OCI-LY1 (cell line): ENCODE data around the gene RAB18.

Source experiments
- H2AFZ ChIP-seq: fragments of 200-600 bp; sonication (generic), shearing (Covaris generic); 2 replicates; pipeline ENCODE4 v1.6.0; 2014; ENCODE audit warnings: antibody characterized with exemption, mild to moderate bottlenecking, low read length
- H3F3A ChIP-seq: fragments of 200-600 bp; sonication (generic), shearing (Covaris generic); 2 replicates; pipeline ENCODE4 v1.6.0; 2014; ENCODE audit warnings: mild to moderate bottlenecking, antibody characterized with exemption, low read length, moderate library complexity; ENCODE audit not compliant: insufficient read depth
- H3K27ac ChIP-seq: fragments of 200-600 bp; sonication (generic); 2 replicates; pipeline ENCODE4 v1.5.1; 2014; ENCODE audit warnings: low read length, mixed run types, mild to moderate bottlenecking, low read depth; ENCODE audit not compliant: poor library complexity, severe bottlenecking
- H3K27me3 ChIP-seq: fragments of 200-600 bp; sonication (generic); 2 replicates; pipeline ENCODE4 v1.6.0; 2014; ENCODE audit warnings: antibody characterized with exemption, mild to moderate bottlenecking, low read length, moderate library complexity; ENCODE audit not compliant: insufficient read depth
- H3K36me3 ChIP-seq: fragments of 200-600 bp; sonication (generic); 2 replicates; pipeline ENCODE4 v1.6.1; 2014; ENCODE audit warnings: mild to moderate bottlenecking, antibody characterized with exemption, low read length, moderate library complexity, mixed read lengths; ENCODE audit not compliant: insufficient read depth
- H3K4me1 ChIP-seq: fragments of 200-600 bp; sonication (generic); 2 replicates; pipeline ENCODE4 v1.5.1; 2014; ENCODE audit warnings: mild to moderate bottlenecking, low read length, moderate library complexity; ENCODE audit not compliant: insufficient read depth, severe bottlenecking
- H3K4me2 ChIP-seq: fragments of 200-600 bp; sonication (generic), shearing (Covaris generic); 2 replicates; pipeline ENCODE4 v1.6.1; 2014; ENCODE audit warnings: low read length
- H3K4me3 ChIP-seq: fragments of 200-600 bp; sonication (generic); 2 replicates; pipeline ENCODE4 v1.5.1; 2014; ENCODE audit warnings: low read length, low read depth, mild to moderate bottlenecking, mixed read lengths; ENCODE audit not compliant: poor library complexity, severe bottlenecking
- H3K79me2 ChIP-seq: fragments of 200-600 bp; shearing (Covaris generic); 2 replicates; pipeline ENCODE4 v1.6.1; 2016; ENCODE audit warnings: mixed run types, low read length, mixed read lengths; ENCODE audit not compliant: insufficient read depth
- H3K9ac ChIP-seq: fragments of 200-600 bp; sonication (generic), shearing (Covaris generic); 2 replicates; pipeline ENCODE4 v1.6.1; 2014; ENCODE audit warnings: mild to moderate bottlenecking, low read length, mixed read lengths
- H3K9me2 ChIP-seq: fragments of 200-600 bp; sonication (generic), shearing (Covaris generic); 2 replicates; pipeline ENCODE4 v1.6.1; 2014; ENCODE audit warnings: low read depth, mild to moderate bottlenecking, low read length, mixed read lengths
- H3K9me3 ChIP-seq: fragments of 200-600 bp; shearing (Covaris generic); 2 replicates; pipeline ENCODE4 v1.6.1; 2014; ENCODE audit warnings: low read length, mixed read lengths
- H4K20me1 ChIP-seq: fragments of 200-600 bp; sonication (generic), shearing (Covaris generic); 2 replicates; pipeline ENCODE4 v1.6.0; 2016; ENCODE audit warnings: mild to moderate bottlenecking, low read length; ENCODE audit not compliant: insufficient read depth
- EZH2 ChIP-seq: fragments of 200-600 bp; sonication (generic), shearing (Covaris generic); IDR thresholded peaks from 2 replicates; pipeline ENCODE4 v1.8.0; 2017; ENCODE audit warnings: borderline replicate concordance, mixed run types, mild to moderate bottlenecking, antibody characterized with exemption, low read length, moderate library complexity, mixed read lengths
- TF ChIP-seq, protein P1 (sequence below): fragments of 200-600 bp; sonication (generic), shearing (Covaris generic); IDR thresholded peaks from 2 replicates; pipeline ENCODE4 v1.5.1; 2017; ENCODE audit warnings: mild to moderate bottlenecking, antibody characterized with exemption, low read length, moderate library complexity, mixed read lengths

RAB18 gene

DNA sequence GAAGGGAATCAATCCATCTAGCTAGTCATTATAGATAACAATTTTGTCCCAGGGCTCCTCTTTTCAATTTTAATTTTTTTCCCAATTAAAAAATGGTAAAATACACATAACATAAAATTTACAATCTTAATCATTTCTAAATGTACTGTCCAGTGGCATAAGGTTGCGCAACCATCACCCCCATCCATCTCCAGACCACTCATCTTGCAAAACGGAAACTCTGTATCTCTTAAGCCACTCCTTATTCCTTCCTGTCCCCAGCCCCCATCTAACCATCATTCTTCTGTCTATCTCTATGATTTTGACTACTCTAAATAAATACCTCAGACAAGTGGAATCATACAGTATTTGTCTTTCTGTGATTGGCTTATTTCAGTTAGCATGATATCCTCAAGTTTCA lies 46.1 kb upstream of the RAB18 start:
- H3K9me2 ChIP-seq: no peaks in the 10 kb centered on the region
- H3F3A ChIP-seq: no peaks in the 10 kb centered on the region
- no peaks in the 10 kb centered on the region for H3K4me1 ChIP-seq
- no peak overlapping the region for H2AFZ ChIP-seq
- no peak overlapping the region for H3K9ac ChIP-seq
- H3K4me2 ChIP-seq: no peak overlapping the region
- no peak overlapping the region for H3K4me3 ChIP-seq
- no peaks in the 10 kb centered on the region for H3K27me3 ChIP-seq
- H3K9me3 ChIP-seq: no peaks in the 10 kb centered on the region
- no peaks in the 10 kb centered on the region for H3K36me3 ChIP-seq
- TF ChIP-seq, protein P1, sequence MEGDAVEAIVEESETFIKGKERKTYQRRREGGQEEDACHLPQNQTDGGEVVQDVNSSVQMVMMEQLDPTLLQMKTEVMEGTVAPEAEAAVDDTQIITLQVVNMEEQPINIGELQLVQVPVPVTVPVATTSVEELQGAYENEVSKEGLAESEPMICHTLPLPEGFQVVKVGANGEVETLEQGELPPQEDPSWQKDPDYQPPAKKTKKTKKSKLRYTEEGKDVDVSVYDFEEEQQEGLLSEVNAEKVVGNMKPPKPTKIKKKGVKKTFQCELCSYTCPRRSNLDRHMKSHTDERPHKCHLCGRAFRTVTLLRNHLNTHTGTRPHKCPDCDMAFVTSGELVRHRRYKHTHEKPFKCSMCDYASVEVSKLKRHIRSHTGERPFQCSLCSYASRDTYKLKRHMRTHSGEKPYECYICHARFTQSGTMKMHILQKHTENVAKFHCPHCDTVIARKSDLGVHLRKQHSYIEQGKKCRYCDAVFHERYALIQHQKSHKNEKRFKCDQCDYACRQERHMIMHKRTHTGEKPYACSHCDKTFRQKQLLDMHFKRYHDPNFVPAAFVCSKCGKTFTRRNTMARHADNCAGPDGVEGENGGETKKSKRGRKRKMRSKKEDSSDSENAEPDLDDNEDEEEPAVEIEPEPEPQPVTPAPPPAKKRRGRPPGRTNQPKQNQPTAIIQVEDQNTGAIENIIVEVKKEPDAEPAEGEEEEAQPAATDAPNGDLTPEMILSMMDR: no peak
- TF ChIP-seq EZH2: no peak
- H3K79me2 ChIP-seq: no peaks in the 10 kb centered on the region
- H4K20me1 ChIP-seq: no peaks in the 10 kb centered on the region; the same call in 1 of the 2 replicates
- no peak overlapping the region for H3K27ac ChIP-seq

DNA sequence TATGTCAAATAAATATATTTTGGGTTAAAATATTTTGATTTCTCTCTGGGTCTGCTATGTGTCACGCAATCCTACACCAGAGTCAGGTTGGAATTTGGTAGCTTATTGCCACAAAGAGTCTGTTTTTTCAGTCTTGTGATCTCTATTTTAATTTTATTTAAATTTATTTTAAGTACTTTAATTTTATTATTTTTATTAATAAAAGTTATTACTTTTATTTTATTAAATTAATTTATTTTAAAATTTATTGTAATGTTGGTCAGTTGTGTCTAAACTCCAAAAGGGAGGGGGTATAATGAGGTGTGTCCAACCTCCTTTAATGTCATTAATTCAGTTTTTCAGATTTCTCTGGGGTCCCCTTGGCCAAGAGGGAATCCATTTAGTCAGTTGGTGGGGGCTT lies 42.8 kb upstream of the RAB18 start:
- Histone ChIP-seq H3K27me3 (no peaks in the 10 kb centered on the region), H4K20me1 (no peaks in the 10 kb centered on the region; the same call in 1 of the 2 replicates), H3K4me2 (no peak overlapping the region), H3K9me2 (no peaks in the 10 kb centered on the region), H3K4me1 (no peaks in the 10 kb centered on the region), H3K9me3 (no peaks in the 10 kb centered on the region), H3F3A (no peaks in the 10 kb centered on the region), H3K9ac (no peak overlapping the region), H3K27ac (no peak overlapping the region), H3K79me2 (no peaks in the 10 kb centered on the region), H3K4me3 (no peak overlapping the region), H3K36me3 (no peaks in the 10 kb centered on the region), H2AFZ (no peak overlapping the region)
- TF ChIP-seq, protein P1: no peak
- TF ChIP-seq EZH2: no peak

DNA sequence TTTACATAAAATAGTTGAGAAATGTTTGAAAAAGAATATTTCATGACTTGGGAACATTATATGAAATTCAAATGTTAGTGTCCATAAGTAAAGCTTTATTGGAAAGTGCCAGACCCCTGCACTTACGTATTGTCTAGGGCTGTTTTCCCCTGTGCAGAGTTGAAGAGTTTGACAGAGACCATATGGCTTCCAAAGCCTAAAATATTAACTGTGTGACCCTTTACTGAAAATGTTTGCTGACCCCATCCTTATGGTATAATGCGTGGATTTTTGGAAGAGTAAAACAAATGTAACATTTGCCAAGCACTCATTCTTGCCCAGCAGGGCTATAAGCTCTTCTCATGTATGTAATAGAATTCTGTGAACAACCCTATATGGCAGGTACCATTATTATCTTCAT lies 40.1 kb upstream of the RAB18 start:
- Histone ChIP-seq H3K4me1 (no peaks in the 10 kb centered on the region), H3F3A (no peaks in the 10 kb centered on the region), H3K27ac (no peak overlapping the region), H3K4me3 (no peak overlapping the region), H3K9ac (no peak overlapping the region), H2AFZ (no peak overlapping the region), H3K4me2 (no peak overlapping the region), H3K9me3 (no peaks in the 10 kb centered on the region), H3K27me3 (no peaks in the 10 kb centered on the region), H3K79me2 (no peaks in the 10 kb centered on the region), H4K20me1 (no peaks in the 10 kb centered on the region), H3K9me2 (no peaks in the 10 kb centered on the region), H3K36me3 (no peaks in the 10 kb centered on the region)
- TF ChIP-seq, protein P1: no peak
- no peak for TF ChIP-seq EZH2
